NCI-H1417 (cell line): ENCODE data around the gene TCIRG1.

Source experiments
- DNase-seq, 3 experiments: peaks; one replicate each; lab custom pipeline; 2025; lab: John Stamatoyannopoulos, UW

TCIRG1 gene

DNA sequence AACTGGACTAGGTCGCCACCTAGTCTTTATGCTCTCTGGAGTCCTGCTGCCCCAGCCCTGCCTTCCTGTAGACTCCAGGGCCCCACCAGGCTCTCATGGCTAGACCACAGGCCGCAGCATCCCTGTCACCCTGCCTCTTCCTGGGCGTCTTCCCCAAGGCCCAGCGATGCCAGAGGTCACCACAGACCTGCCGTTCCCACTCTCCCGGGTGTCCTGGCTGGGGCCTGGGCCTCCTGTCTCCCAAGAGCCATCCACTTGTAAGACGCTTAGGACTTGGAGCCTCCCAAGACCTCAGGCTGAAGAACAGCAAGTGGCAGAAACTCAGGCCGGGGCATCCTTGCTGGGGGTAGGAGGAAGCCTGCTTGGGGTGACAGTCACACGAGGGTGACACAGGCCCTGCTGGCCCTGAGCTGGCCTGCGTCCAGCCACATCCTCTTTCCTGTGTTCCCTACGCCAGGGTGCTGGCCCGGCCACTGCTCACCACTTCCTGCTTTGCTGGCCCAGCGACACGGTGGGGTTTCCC is 2.0 kb upstream of the TCIRG1 start:
- no peak for DNase-seq

DNA sequence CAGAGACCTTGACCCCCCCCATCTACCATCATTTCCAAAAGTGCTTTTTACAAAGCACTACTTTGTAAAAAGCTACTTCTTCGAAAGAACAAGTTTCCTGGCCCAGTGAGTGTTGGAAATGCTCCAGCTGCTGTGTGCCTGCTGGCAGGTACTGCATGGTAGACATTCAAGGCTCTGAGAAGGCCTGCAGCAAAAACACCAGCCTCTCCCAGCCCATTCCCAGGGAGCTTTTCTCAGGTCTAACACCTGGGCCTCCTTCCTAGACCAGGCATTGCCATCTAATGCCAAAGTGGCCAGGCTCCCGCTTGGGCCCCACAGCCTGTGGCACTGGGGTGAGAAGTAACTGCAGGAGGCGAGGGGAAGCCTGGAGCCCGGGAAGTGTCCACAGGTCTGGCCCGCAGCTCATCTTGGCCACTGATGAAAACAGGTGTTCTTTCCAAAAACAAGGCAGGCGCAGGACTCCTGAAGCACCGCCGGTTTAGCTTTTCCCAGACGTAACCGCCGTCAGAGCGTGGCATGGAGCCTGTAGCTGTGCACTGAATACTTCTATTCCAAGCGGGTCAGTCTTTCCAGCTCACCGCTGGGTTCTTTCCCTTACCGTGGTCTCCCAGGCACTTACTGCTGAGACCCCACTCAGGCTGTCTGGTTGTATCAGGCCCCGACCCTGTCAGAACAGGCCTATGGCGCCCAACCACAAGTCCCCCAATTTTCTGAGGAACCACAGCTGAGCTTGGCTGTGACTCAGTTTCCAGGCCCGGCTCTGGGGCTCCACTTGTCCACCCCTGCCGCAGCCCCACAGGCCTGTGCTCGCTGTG is 1.2 kb upstream of the TCIRG1 start:
- no peak for DNase-seq

DNA sequence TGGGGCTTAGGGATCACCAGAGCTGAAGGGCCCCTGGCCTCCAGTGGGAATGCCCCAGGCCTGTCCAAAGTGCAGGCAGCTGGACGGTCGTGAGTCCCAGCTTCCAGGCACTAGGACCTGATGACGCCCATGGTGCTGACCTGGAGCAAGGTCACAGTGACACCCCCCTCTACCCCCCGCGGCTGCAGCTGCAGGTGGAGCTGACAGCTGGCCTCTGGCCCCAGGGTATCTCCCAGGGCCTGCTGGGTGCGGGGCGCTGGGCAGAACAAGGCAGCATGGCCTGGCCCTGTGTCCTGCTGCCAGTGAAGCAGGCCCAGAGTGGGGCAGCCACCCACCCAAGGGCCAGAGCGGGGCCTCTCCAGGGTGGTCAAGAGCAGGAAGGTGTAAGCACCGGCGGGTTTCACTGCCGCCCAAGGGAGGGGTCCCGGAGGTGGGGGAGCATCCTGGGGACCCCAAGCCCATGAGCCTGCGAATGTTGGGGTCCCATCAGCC is 553 bp upstream of the TCIRG1 start:
- DNase-seq, result peak in 2 of 3 experiments; percentile 31 to 63

- no peak for DNase-seq
These were observed 781 bp downstream of the TCIRG1 start for GRCh38 chr11:68039526-68040086.

- DNase-seq, result peak in 1 of 3 experiments; percentile 31
These were observed 1.5 kb downstream of the TCIRG1 start for GRCh38 chr11:68040101-68040956.

DNA sequence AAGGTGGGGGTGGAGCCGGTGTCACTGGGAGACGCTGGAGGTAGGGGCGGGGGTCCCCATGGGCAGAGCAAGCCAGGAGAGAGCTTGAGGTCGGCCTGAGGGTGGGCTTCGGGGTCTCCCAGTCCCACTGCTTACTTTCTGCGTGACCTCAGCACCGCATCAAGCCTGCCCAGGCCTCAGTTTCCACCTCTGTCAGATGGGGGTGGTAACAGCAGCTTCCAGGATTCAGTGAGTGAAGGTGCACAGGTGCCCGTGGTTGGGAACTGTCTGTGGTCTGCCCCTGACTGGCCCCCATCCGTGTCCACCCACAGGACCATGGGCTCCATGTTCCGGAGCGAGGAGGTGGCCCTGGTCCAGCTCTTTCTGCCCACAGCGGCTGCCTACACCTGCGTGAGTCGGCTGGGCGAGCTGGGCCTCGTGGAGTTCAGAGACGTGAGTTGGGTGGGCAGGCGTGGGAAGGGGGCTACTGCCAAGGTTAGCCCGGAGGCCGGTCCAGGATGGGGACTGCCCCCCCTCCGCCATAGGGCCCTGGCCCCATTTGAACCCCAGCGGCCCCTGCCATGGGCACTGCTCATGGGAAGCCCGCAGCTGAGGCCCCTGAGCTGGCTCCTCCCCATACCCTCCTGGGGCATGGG is 2.2 kb downstream of the TCIRG1 start:
- DNase-seq, result no peak

GRCh38 chr11:68041617-68042218 is 2.9 kb downstream of the TCIRG1 start:
- DNase-seq, result no peak

GRCh38 chr11:68042219-68043028 is 3.6 kb downstream of the TCIRG1 start:
- DNase-seq, result no peak

- no peak for DNase-seq
These were observed 4.2 kb downstream of the TCIRG1 start for GRCh38 chr11:68043029-68043348.

- peak in 2 of 3 experiments; percentile 83 to 86 for DNase-seq
These were observed 4.7 kb downstream of the TCIRG1 start for GRCh38 chr11:68043349-68044144.

GRCh38 chr11:68044145-68044813 is 5.5 kb downstream of the TCIRG1 start:
- peak in 2 of 3 experiments; percentile 81 to 88 for DNase-seq

GRCh38 chr11:68044898-68045351 is 6.1 kb downstream of the TCIRG1 start:
- DNase-seq, result no peak

DNA sequence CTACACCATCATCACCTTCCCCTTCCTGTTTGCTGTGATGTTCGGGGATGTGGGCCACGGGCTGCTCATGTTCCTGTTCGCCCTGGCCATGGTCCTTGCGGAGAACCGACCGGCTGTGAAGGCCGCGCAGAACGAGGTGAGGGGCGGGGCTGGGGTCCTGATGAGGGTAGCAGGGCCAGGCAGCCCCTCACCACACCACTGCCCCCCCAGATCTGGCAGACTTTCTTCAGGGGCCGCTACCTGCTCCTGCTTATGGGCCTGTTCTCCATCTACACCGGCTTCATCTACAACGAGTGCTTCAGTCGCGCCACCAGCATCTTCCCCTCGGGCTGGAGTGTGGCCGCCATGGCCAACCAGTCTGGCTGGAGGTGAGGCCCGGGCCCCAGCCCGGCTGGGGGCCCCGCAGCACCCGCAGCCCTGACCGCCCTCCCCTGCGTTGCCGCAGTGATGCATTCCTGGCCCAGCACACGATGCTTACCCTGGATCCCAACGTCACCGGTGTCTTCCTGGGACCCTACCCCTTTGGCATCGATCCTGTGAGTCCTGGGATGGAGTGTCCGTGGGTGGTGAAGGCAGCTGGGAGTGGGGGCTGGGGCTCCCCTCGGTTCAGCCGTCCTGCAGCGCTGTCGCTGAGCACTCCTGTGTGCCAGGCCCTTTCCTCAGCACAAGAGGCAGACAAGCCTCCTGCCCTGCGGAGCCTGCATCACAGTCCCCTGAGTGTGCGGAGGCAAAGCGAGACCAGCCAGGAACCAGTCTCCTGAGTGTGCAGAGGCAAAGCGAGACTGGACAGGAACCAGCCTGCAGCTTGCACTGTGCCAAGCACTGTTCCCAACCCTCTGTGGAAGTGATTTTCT is 8.8 kb downstream of the TCIRG1 start:
- DNase-seq, result no peak

GRCh38 chr11:68048681-68049508 is 10.1 kb downstream of the TCIRG1 start:
- DNase-seq, result no peak

DNA sequence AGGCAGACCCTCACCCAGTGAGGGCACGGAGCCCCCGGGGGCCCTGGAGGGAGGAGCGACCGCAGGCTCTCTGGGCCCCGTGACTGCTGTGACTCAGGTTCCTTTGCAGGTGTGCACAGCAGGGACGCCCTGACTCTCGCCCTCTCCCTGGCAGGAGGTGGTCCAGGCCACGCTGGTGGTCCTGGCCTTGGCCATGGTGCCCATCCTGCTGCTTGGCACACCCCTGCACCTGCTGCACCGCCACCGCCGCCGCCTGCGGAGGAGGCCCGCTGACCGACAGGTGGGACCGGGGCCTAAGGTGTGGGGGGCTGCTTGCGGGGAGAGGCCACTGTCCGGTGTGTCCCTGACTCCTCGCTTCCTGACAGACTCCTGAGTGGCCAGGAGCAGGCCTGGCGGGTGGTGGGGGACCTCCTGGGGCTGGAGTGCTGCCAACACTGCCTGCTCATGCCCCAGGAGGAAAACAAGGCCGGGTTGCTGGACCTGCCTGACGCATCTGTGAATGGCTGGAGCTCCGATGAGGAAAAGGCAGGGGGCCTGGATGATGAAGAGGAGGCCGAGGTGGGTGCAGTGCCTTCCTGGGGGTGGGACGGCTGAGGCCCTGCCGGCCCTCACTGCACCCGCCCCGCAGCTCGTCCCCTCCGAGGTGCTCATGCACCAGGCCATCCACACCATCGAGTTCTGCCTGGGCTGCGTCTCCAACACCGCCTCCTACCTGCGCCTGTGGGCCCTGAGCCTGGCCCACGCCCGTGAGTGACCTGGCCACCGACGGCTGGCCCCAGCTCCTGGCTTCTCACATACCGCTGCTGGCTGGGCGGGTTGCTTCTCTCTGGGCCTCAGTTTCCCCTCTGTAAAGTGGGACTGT is 10.9 kb downstream of the TCIRG1 start:
- DNase-seq, result no peak

DNA sequence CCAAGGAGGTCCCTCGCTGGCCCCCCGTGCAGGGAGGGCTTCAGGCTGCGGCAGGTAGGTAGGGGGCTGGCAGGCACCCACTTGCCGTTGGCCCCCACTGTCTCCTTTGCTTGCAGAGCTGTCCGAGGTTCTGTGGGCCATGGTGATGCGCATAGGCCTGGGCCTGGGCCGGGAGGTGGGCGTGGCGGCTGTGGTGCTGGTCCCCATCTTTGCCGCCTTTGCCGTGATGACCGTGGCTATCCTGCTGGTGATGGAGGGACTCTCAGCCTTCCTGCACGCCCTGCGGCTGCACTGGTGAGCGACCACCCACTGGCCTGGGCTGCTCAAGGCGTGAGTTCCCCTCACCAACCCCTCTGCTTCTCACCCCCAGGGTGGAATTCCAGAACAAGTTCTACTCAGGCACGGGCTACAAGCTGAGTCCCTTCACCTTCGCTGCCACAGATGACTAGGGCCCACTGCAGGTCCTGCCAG is 11.6 kb downstream of the TCIRG1 start:
- DNase-seq, result no peak
